ENCODE measurements around the gene DGKI. TPM values are rescaled to one million over a fixed set of nuclear protein-coding genes. Genes with fewer than 3 reads are reported as not detected.

DGKI gene
- total RNA-seq, 4 donors from 2014 or later = 0.64 to 1.2 (median 1.00) TPM; not detected in 1

GRCh38 chr7:137755846-137756651, 90.7 kb downstream of the DGKI start:
- in situ Hi-C loops (cut with MboI; ENCODE audit: low pct_ligation_motif_present in 1 of 4, low pct_unique_long_range_greater_than_20kb in 1 of 4, low sequenced_read_pairs in 3 of 4) (no loop called here), intact Hi-C loops (cut with DNase I; ENCODE audit: low total_unique reads) (no loop called here)
- TF ChIP-seq POLR2AphosphoS5 (IDR thresholded peaks at IDR 0.05) = no peak
- no peak for TF ChIP-seq CTCF (IDR thresholded peaks at IDR 0.05)
- no peak for TF ChIP-seq POLR2A (IDR thresholded peaks at IDR 0.05)
- TF ChIP-seq EP300 (IDR thresholded peaks at IDR 0.05; ENCODE audit: low read depth) = no peak
- Histone ChIP-seq H3K4me1 (no peaks in the 10 kb centered on the region), H3K9me3 (no peaks in the 10 kb centered on the region), H3K27me3 (no peaks in the 10 kb centered on the region), H3K27ac (no peak overlapping the region), H3K36me3 (no peaks in the 10 kb centered on the region), H3K4me3 (no peak overlapping the region)
- 55 to 58% methylated on average over 3 to 5 of the region's 5 CpGs for WGBS, 2 donors (ENCODE audit: low coverage in 1 of 2)
- DNase-seq = no peak

GRCh38 chr7:137755427-137755826, 91.3 kb downstream of the DGKI start:
- H3K4me1 ChIP-seq = no peaks in the 10 kb centered on the region
- H3K27ac ChIP-seq = no peak overlapping the region
- 27 to 40% methylated on average over 4 of the region's 4 CpGs for WGBS, 2 donors (ENCODE audit: low coverage in 1 of 2)
- no peak for TF ChIP-seq CTCF (IDR thresholded peaks at IDR 0.05)
- TF ChIP-seq POLR2A (IDR thresholded peaks at IDR 0.05) = no peak
- TF ChIP-seq POLR2AphosphoS5 (IDR thresholded peaks at IDR 0.05) = no peak
- no peak for TF ChIP-seq EP300 (IDR thresholded peaks at IDR 0.05; ENCODE audit: low read depth)
- in situ Hi-C loops (cut with MboI; ENCODE audit: low pct_ligation_motif_present in 1 of 4, low pct_unique_long_range_greater_than_20kb in 1 of 4, low sequenced_read_pairs in 3 of 4) (no loop called here), intact Hi-C loops (cut with DNase I; ENCODE audit: low total_unique reads) (no loop called here)
- H3K36me3 ChIP-seq = no peaks in the 10 kb centered on the region
- no peaks in the 10 kb centered on the region for H3K27me3 ChIP-seq
- no peak overlapping the region for H3K4me3 ChIP-seq
- no peaks in the 10 kb centered on the region for H3K9me3 ChIP-seq
- no peak for DNase-seq

- DNase-seq = no peak
- intact Hi-C loops (cut with DNase I; ENCODE audit: low total_unique reads) (no loop called here), in situ Hi-C loops (cut with MboI; ENCODE audit: low pct_ligation_motif_present in 1 of 4, low pct_unique_long_range_greater_than_20kb in 1 of 4, low sequenced_read_pairs in 3 of 4) (no loop called here)
- Histone ChIP-seq H3K36me3 (no peaks in the 10 kb centered on the region), H3K27me3 (no peaks in the 10 kb centered on the region), H3K4me1 (no peaks in the 10 kb centered on the region), H3K4me3 (no peak overlapping the region), H3K9me3 (no peaks in the 10 kb centered on the region), H3K27ac (no peak overlapping the region)
- no peak for TF ChIP-seq EP300 (IDR thresholded peaks at IDR 0.05; ENCODE audit: low read depth)
- no peak for TF ChIP-seq POLR2AphosphoS5 (IDR thresholded peaks at IDR 0.05)
- no peak for TF ChIP-seq CTCF (IDR thresholded peaks at IDR 0.05)
- 0 to 26% methylated on average over 2 to 11 of the region's 11 CpGs for WGBS, 2 donors (ENCODE audit: low coverage in 1 of 2)
Measured at GRCh38 chr7:137753948-137754851, 92.6 kb downstream of the DGKI start.

GRCh38 chr7:137753575-137753947, 93.2 kb downstream of the DGKI start:
- H3K4me3 ChIP-seq = no peak overlapping the region
- WGBS, 2 donors (ENCODE audit: low coverage in 1 of 2) = 45 to 63% methylated on average over 2 to 3 of the region's 3 CpGs
- H3K4me1 ChIP-seq = no peaks in the 10 kb centered on the region
- intact Hi-C loops (cut with DNase I; ENCODE audit: low total_unique reads) (no loop called here), in situ Hi-C loops (cut with MboI; ENCODE audit: low pct_ligation_motif_present in 1 of 4, low pct_unique_long_range_greater_than_20kb in 1 of 4, low sequenced_read_pairs in 3 of 4) (no loop called here)
- no peaks in the 10 kb centered on the region for H3K9me3 ChIP-seq
- no peaks in the 10 kb centered on the region for H3K36me3 ChIP-seq
- no peak overlapping the region for H3K27ac ChIP-seq
- no peak for TF ChIP-seq EP300 (IDR thresholded peaks at IDR 0.05; ENCODE audit: low read depth)
- TF ChIP-seq POLR2A (IDR thresholded peaks at IDR 0.05) = no peak
- no peak for TF ChIP-seq POLR2AphosphoS5 (IDR thresholded peaks at IDR 0.05)
- TF ChIP-seq CTCF (IDR thresholded peaks at IDR 0.05) = no peak
- no peaks in the 10 kb centered on the region for H3K27me3 ChIP-seq
- no peak for DNase-seq
